IMR-90 (cell line): ENCODE results near the gene DLGAP3.

Source experiments
- BHLHE40 ChIP-seq: fragments of 150-350 bp; IDR thresholded peaks from 2 replicates; pipeline ENCODE4 v1.6.1; 2016; ENCODE audit warnings: mild to moderate bottlenecking, low read depth, low read length
- CEBPB ChIP-seq: IDR thresholded peaks from 2 replicates; pipeline ENCODE4 v1.6.1; 2012; ENCODE audit warnings: low read depth, low read length, improper control_type of control experiment
- CTCF ChIP-seq: conservative IDR thresholded peaks from 2 replicates; pipeline ENCODE4 v1.5.1; 2012; ENCODE audit warnings: mild to moderate bottlenecking, low read depth, low read length, improper control_type of control experiment
- ELK1 ChIP-seq: fragments of 150-350 bp; IDR thresholded peaks from 2 replicates; pipeline ENCODE4 v1.6.1; 2016; ENCODE audit warnings: low read depth, mild to moderate bottlenecking, low read length, moderate library complexity, borderline replicate concordance
- FOS ChIP-seq: fragments of 150-350 bp; IDR thresholded peaks from 2 replicates; pipeline ENCODE4 v1.6.1; 2016; ENCODE audit warnings: low read depth, low read length
- MAFK ChIP-seq: IDR thresholded peaks from 2 replicates; pipeline ENCODE4 v1.6.1; 2012; ENCODE audit warnings: low read depth, low read length, improper control_type of control experiment
- MAZ ChIP-seq: IDR thresholded peaks from 2 replicates; pipeline ENCODE4 v1.6.1; 2012; ENCODE audit warnings: low read depth, mild to moderate bottlenecking, low read length, improper control_type of control experiment, moderate library complexity, borderline replicate concordance
- RCOR1 ChIP-seq: IDR thresholded peaks from 2 replicates; pipeline ENCODE4 v1.6.1; 2012; ENCODE audit warnings: mild to moderate bottlenecking, low read length, improper control_type of control experiment; ENCODE audit not compliant: insufficient replicate concordance
- SMC3 ChIP-seq: fragments of 150-350 bp; IDR thresholded peaks from 2 replicates; pipeline ENCODE4 v1.6.1; 2016; ENCODE audit warnings: low read depth, mild to moderate bottlenecking, antibody characterized with exemption, low read length, moderate library complexity

- TF ChIP-seq CEBPB (no peak), CTCF (no peak), SMC3 (no peak), FOS (no peak), MAZ (no peak), RCOR1 (no peak), BHLHE40 (no peak), ELK1 (no peak), MAFK (no peak)
These were observed 45.2 kb upstream of the DLGAP3 start for GRCh38 chr1:34974626-34975025.
